Heart right ventricle (tissue), 16 donors: Measurements from ENCODE around the gene CNOT10. TPM values are rescaled to one million over a fixed set of nuclear protein-coding genes. Genes with fewer than 3 reads are reported as not detected.

Source experiments
- ATAC-seq, 8 donors: fragments of 200-7000 bp; cut with Tn5 transposase; one replicate each; pipeline ENCODE4 v1.9.1; 2020; ENCODE audit warnings: mild to moderate bottlenecking in 8 of 8, moderate library complexity in 8 of 8, moderate number of reproducible peaks in 1 of 8
- DNase-seq, 2 donors: peaks; one replicate each; pipeline ENCODE4 v3.0.0-alpha.2; 2020
- H3K27ac ChIP-seq, 10 donors: fragments of 200-600 bp; sonication (generic) in 2 of 10; one replicate each; pipeline versions ENCODE4 v1.5.0 to v1.8.0; 2020 to 2022; ENCODE audit warnings: mild to moderate bottlenecking in 3 of 10
- H3K27me3 ChIP-seq, 7 donors: fragments of 200-600 bp; one replicate each; pipeline ENCODE4 v1.8.0; 2021 to 2022; ENCODE audit warnings: mild to moderate bottlenecking in 2 of 7
- H3K36me3 ChIP-seq, 9 donors: fragments of 200-600 bp; sonication (generic) in 1 of 9; one replicate each; pipeline versions ENCODE4 v1.5.0 to v1.8.0; 2020 to 2022; ENCODE audit warnings: mild to moderate bottlenecking in 2 of 9
- H3K4me1 ChIP-seq, 9 donors: fragments of 200-600 bp; sonication (generic) in 1 of 9; one replicate each; pipeline versions ENCODE4 v1.5.0 to v1.8.0; 2020 to 2022; ENCODE audit warnings: mild to moderate bottlenecking in 4 of 9
- H3K4me3 ChIP-seq, 10 donors: fragments of 200-600 bp; sonication (generic) in 2 of 10; one replicate each; pipeline versions ENCODE4 v1.5.0 to v1.8.0; 2020 to 2022; ENCODE audit warnings: mild to moderate bottlenecking in 7 of 10, moderate library complexity in 2 of 10
- H3K9me3 ChIP-seq, 11 donors: fragments of 200-600 bp in 10 of 11; sonication (generic) in 2 of 11; one replicate each; pipeline versions ENCODE4 v1.5.0 to v1.8.0; 2013 to 2022; ENCODE audit warnings: mild to moderate bottlenecking in 2 of 11, control low read depth in 1 of 11, moderate library complexity in 1 of 11
- WGBS, 2 donors: extraction: QIAGEN DNeasy Blood & Tissue Kit; methylation state at CpG; one replicate each; pipeline ENCODE4 v1.1.7; 2013; ENCODE audit warnings: inconsistent platforms in 1 of 2; 5-methylcytosine and 5-hydroxymethylcytosine counted together
- intact Hi-C, 10 donors: fragments of 100-400 bp; cut with DNase I; formaldehyde crosslinking; loops; one replicate each; pipeline versions ENCODE4 v1.11.1 to v1.14.2; 2022
- polyA plus RNA-seq, 2 donors: library from polyadenylated mRNA; stranded (reverse); fragments of 200-250 nt; gene quantifications; one replicate each; pipeline ENCODE4 v1.2.3, GENCODE V29; 2013
- total RNA-seq, 10 donors: library from RNA; stranded (reverse); fragmentation: NEBNext Ultra II Directional in 3 of 10; extraction: Animal tissue kit (Norgen Biotek cat#: 25700) in 3 of 10; gene quantifications; one replicate each; pipeline versions ENCODE4 v1.2.1 to v1.2.4, GENCODE V29; 2021 to 2023
- TF ChIP-seq, protein P1 (sequence below), 9 donors: fragments of 200-600 bp; sonication (generic) in 2 of 9; IDR thresholded peaks; one replicate each; pipeline versions ENCODE4 v1.5.0 to v1.8.0; 2021 to 2022; ENCODE audit warnings: antibody characterized with exemption in 9 of 9, mild to moderate bottlenecking in 5 of 9, moderate library complexity in 1 of 9
- donor health status: Arrhythmogenic right ventricular cardiomyopathy.
- donor health status: ischemic (EF 13 %, LVEDD 7.1; RV severe dilation, severe dysfunction).
- donor health status: healthy with polysubstance abuse.
- donor health status: DM: no; HTN: yes; CAD: no.
- donor health status: DM: no; HTN: no; CAD: no.
- donor health status: ischemic (EF 25% LVEDD 6.9; RV normal size, moderate dysfunction).
- donor health status: ischemic (EF 25% LVEDD 5.7; RV mildly dilated, moderate dysfunction).
- donor health status: healthy.
- donor health status: DM: yes; HTN: yes; CAD: no.
- donor health status: Ischemic cardiomyopathy.
- donor health status: ischemic (EF 35%, LVEDD 5.7; RV mildly dilated, moderate dysfunction).
- donor health status: nonischemic (EF 11% LVEDD 7.7; RV severe dilation, severe dysfunction).
- donor health status: DM: yes; HTN: yes; CAD: no.
- donor health status: PGD.
- donor health status: ischemic (EF 29% LVEDD 5.4; RV normal size, mild dysfunction).
- donor health status: nonischemic (EF 23%, LVEDD 6.1; RV moderate dilation, normal function).

CNOT10 gene
- total and polyA plus RNA-seq, 12 donors = 13.6 to 23.9 (median 16.7) TPM

DNA sequence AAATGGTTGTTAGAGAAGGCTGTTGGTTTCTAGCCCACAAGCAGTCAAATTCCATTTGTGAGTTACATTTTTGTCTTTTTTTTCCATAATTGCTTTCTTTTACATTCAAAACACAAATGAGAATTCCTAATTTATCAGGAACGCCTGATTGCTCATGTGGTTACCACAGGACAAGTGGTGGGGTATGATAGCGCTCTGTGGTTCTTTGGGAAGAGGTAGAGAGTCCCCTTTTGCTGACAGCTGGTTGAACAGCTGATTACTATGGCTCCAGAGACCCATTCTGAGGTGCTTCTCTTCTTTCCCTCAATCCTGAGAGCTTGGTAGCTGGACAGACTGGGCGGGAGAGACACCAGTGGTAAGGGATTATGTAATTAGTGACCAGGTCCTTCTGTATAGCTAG, 24.4 kb downstream of the CNOT10 start:
- TF ChIP-seq, protein P1, sequence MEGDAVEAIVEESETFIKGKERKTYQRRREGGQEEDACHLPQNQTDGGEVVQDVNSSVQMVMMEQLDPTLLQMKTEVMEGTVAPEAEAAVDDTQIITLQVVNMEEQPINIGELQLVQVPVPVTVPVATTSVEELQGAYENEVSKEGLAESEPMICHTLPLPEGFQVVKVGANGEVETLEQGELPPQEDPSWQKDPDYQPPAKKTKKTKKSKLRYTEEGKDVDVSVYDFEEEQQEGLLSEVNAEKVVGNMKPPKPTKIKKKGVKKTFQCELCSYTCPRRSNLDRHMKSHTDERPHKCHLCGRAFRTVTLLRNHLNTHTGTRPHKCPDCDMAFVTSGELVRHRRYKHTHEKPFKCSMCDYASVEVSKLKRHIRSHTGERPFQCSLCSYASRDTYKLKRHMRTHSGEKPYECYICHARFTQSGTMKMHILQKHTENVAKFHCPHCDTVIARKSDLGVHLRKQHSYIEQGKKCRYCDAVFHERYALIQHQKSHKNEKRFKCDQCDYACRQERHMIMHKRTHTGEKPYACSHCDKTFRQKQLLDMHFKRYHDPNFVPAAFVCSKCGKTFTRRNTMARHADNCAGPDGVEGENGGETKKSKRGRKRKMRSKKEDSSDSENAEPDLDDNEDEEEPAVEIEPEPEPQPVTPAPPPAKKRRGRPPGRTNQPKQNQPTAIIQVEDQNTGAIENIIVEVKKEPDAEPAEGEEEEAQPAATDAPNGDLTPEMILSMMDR (IDR thresholded peaks at IDR 0.05) = no peak
- H3K27me3 ChIP-seq = no peaks in the 10 kb centered on the region
- H3K27ac ChIP-seq = no peak overlapping the region
- ATAC-seq (no peak), DNase-seq (no peak)
- 96% methylated on average over 3 of the region's 3 CpGs for WGBS, 2 donors
- peaks cover 0 to 19% (median 3%) of the 10 kb centered on the region in 9 donors for H3K4me1 ChIP-seq
- peaks cover 0 to 62% (median 9%) of the 10 kb centered on the region in 9 donors for H3K36me3 ChIP-seq
- intact Hi-C loops = no loop called here
- H3K9me3 ChIP-seq = no peaks in the 10 kb centered on the region
- no peak overlapping the region for H3K4me3 ChIP-seq

GRCh38 chr3:32712506-32713055, 27.6 kb downstream of the CNOT10 start:
- no peak for DNase-seq
- 100% methylated on average over 1 of the region's 1 CpG for WGBS, 2 donors
- H3K9me3 ChIP-seq = no peaks in the 10 kb centered on the region
- intact Hi-C loops = no loop called here
- H3K4me1 ChIP-seq = no peaks in the 10 kb centered on the region
- H3K4me3 ChIP-seq = no peak overlapping the region
- ATAC-seq = no peak
- no peak overlapping the region for H3K27ac ChIP-seq
- TF ChIP-seq, protein P1 (IDR thresholded peaks at IDR 0.05) = no peak
- H3K27me3 ChIP-seq = no peaks in the 10 kb centered on the region
- H3K36me3 ChIP-seq = peaks cover 0 to 95% (median 10%) of the 10 kb centered on the region in 9 donors

GRCh38 chr3:32713181-32713580, 28.2 kb downstream of the CNOT10 start:
- Histone ChIP-seq H3K27me3 (no peaks in the 10 kb centered on the region), H3K4me1 (no peaks in the 10 kb centered on the region), H3K4me3 (no peak overlapping the region), H3K36me3 (peaks cover 0 to 99% (median 14%) of the 10 kb centered on the region in 9 donors), H3K9me3 (no peaks in the 10 kb centered on the region), H3K27ac (no peak overlapping the region)
- ATAC-seq (no peak), DNase-seq (no peak)
- TF ChIP-seq, protein P1 (IDR thresholded peaks at IDR 0.05) = no peak
- intact Hi-C loops = no loop called here

DNA sequence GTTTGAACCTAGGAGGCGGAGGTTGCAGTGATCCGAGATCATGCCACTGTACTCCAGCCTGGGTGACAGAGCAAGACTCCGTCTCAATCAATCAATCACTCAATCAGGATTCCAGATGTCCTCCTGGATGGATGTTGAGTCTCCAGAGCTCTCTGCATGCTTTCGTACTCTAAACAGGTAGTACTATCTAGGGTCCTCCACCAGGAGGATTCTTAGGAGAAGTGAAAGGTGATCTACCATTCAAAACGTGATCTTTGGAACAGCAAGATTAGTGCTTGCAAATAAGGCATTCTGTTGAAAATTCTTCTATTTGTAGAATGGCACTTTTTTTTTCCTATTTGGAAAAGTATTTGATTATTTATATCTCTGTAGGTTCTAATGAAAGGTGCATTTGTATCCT, 34.3 kb downstream of the CNOT10 start:
- no peak overlapping the region for H3K4me3 ChIP-seq
- WGBS, 2 donors = 92 to 93% methylated on average over 5 of the region's 5 CpGs
- TF ChIP-seq, protein P1 (IDR thresholded peaks at IDR 0.05) = no peak
- intact Hi-C loops = no loop called here
- DNase-seq (no peak), ATAC-seq (no peak)
- no peak overlapping the region for H3K27ac ChIP-seq
- H3K36me3 ChIP-seq = peaks cover 0 to 96% (median 32%) of the 10 kb centered on the region in 9 donors
- H3K4me1 ChIP-seq = no peaks in the 10 kb centered on the region
- no peaks in the 10 kb centered on the region for H3K27me3 ChIP-seq
- H3K9me3 ChIP-seq = no peaks in the 10 kb centered on the region
